DOHH2 (cell line): ENCODE results near the gene PRIM1.

Experiments
- H3F3A ChIP-seq: fragments of 200-600 bp; sonication (generic), shearing (Covaris generic); 2 replicates; pipeline ENCODE4 v1.6.0; 2016; ENCODE audit warnings: antibody characterized with exemption, mild to moderate bottlenecking; ENCODE audit not compliant: control insufficient read depth, insufficient read depth
- H3K27ac ChIP-seq: fragments of 200-600 bp; sonication (generic); 2 replicates; pipeline ENCODE4 v1.5.1; 2014; ENCODE audit warnings: low read depth, mild to moderate bottlenecking, low read length, moderate library complexity
- H3K27me3 ChIP-seq: fragments of 200-600 bp; sonication (generic); 2 replicates; pipeline ENCODE4 v1.6.1; 2014; ENCODE audit warnings: mild to moderate bottlenecking, low read length, mixed read lengths; ENCODE audit not compliant: control insufficient read depth
- H3K36me3 ChIP-seq: fragments of 200-600 bp; sonication (generic); 2 replicates; pipeline ENCODE4 v1.6.1; 2014; ENCODE audit warnings: mild to moderate bottlenecking, low read length, moderate library complexity, mixed read lengths; ENCODE audit not compliant: control insufficient read depth
- H3K4me1 ChIP-seq: fragments of 200-600 bp; sonication (generic); 2 replicates; pipeline ENCODE4 v1.6.1; 2014; ENCODE audit warnings: mild to moderate bottlenecking, low read length, mixed read lengths; ENCODE audit not compliant: control insufficient read depth
- H3K4me2 ChIP-seq: fragments of 200-600 bp; sonication (generic); 2 replicates; pipeline ENCODE4 v1.6.0; 2014; ENCODE audit warnings: mild to moderate bottlenecking, low read length, moderate library complexity
- H3K4me3 ChIP-seq: fragments of 200-600 bp; sonication (generic); 2 replicates; pipeline ENCODE4 v1.5.1; 2014; ENCODE audit warnings: mild to moderate bottlenecking, low read length, mixed read lengths
- H3K79me2 ChIP-seq: fragments of 200-600 bp; sonication (generic); 2 replicates; pipeline ENCODE4 v1.6.1; 2014; ENCODE audit warnings: mild to moderate bottlenecking, low read length, mixed read lengths; ENCODE audit not compliant: control insufficient read depth
- H3K9me2 ChIP-seq: fragments of 200-600 bp; sonication (generic); replicated peaks from 2 replicates; pipeline ENCODE4 v1.6.1; 2014; ENCODE audit warnings: mild to moderate bottlenecking, low read length, mixed read lengths; ENCODE audit not compliant: control insufficient read depth
- H3K9me3 ChIP-seq: fragments of 200-600 bp; sonication (generic); 2 replicates; pipeline ENCODE4 v1.6.1; 2014; ENCODE audit warnings: antibody characterized with exemption, low read length, mixed read lengths; ENCODE audit not compliant: control insufficient read depth, insufficient read depth
- H4K20me1 ChIP-seq: fragments of 200-600 bp; sonication (generic); 2 replicates; pipeline ENCODE4 v1.6.0; 2014; ENCODE audit warnings: low read depth, mild to moderate bottlenecking, antibody characterized with exemption, low read length, moderate library complexity; ENCODE audit not compliant: control insufficient read depth, insufficient read depth
- EZH2phosphoT487 ChIP-seq: fragments of 200-600 bp; sonication (generic); IDR thresholded peaks from 2 replicates; pipeline ENCODE4 v1.6.1; 2017; ENCODE audit warnings: borderline replicate concordance, mild to moderate bottlenecking, antibody characterized with exemption, low read length, moderate library complexity, mixed read lengths
- TF ChIP-seq, protein P1 (sequence below): fragments of 200-600 bp; sonication (generic); IDR thresholded peaks from one replicate; pipeline ENCODE4 v1.5.1; 2014; ENCODE audit warnings: antibody characterized with exemption, mild to moderate bottlenecking, low read depth, low read length; ENCODE audit not compliant: poor library complexity, severe bottlenecking

The PRIM1 gene

DNA sequence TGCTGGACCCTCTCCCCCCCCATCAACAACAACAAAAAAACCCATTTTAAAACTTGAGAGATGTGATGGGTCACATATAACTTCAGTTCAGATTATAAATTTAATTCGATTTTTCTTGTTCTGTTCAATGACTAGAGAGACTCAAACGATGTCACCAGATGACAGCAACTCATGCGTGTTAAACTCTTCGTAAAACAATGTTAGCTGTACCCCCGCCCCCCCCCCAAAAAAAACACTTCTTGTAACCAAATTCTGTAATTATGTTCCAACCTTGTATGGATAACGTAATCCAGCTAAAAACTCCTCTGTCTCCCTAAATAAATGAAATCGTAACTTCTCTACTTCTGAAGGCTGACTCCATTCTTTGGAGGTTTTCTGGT lies 26.4 kb downstream of the PRIM1 start:
- H3K4me2 ChIP-seq: peak overlapping the region; percentile 97
- H4K20me1 ChIP-seq: peaks cover 33% of the 10 kb centered on the region
- TF ChIP-seq, protein P1, sequence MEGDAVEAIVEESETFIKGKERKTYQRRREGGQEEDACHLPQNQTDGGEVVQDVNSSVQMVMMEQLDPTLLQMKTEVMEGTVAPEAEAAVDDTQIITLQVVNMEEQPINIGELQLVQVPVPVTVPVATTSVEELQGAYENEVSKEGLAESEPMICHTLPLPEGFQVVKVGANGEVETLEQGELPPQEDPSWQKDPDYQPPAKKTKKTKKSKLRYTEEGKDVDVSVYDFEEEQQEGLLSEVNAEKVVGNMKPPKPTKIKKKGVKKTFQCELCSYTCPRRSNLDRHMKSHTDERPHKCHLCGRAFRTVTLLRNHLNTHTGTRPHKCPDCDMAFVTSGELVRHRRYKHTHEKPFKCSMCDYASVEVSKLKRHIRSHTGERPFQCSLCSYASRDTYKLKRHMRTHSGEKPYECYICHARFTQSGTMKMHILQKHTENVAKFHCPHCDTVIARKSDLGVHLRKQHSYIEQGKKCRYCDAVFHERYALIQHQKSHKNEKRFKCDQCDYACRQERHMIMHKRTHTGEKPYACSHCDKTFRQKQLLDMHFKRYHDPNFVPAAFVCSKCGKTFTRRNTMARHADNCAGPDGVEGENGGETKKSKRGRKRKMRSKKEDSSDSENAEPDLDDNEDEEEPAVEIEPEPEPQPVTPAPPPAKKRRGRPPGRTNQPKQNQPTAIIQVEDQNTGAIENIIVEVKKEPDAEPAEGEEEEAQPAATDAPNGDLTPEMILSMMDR: no peak
- no peak for TF ChIP-seq EZH2phosphoT487
- H3K36me3 ChIP-seq: peaks cover 62% of the 10 kb centered on the region
- H3K27ac ChIP-seq: peak overlapping the region; percentile 96
- H3K4me3 ChIP-seq: peak overlapping the region; percentile 100
- no peaks in the 10 kb centered on the region for H3K27me3 ChIP-seq
- H3F3A ChIP-seq: peaks cover 39% of the 10 kb centered on the region
- H3K9me3 ChIP-seq: no peaks in the 10 kb centered on the region
- H3K9me2 ChIP-seq: no peaks in the 10 kb centered on the region
- peaks cover 53% of the 10 kb centered on the region for H3K4me1 ChIP-seq
- peaks cover 47% of the 10 kb centered on the region for H3K79me2 ChIP-seq

DNA sequence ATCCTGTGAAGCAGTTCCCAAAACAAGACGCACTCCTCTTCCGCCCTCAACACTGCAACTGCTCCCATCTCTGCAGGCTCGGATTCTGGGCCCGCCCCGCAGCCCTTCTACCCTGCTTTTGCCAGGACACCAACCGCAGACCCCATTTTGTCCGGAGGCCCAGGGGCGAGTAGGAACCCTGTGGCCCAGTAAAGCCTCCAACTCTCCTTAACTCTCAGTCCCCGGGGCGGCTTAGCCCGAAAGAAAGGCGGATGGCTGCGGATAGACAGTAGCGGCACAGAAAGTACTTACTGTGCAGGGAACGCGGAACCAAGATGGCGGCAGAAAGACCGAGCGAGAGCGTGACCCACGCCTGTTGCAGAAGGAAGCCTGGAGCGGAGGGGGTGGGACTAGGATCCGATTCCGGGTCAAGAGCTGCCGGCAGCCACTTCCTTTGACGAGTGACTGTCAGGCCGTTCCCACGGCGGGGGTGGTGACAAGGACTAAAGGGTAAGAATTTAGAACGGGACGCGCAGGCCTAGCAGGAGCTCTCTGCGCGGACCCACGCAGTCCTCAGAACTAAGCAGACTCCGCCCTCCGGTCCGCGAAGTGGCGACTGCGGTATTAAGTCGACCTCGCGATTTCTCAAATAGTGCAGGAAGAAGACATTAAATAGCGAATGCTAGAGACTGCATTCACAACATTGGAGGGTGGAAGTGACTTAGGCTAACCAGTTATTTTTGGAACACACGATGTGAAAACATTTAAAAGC lies 27.0 kb downstream of the PRIM1 start, which contains the start of gene NACA:
TSS of gene NACA (minus strand) at position 328 of the 751 bp plus-strand sequence. CDS start 778 bp downstream, outside the sequence.
- H3K27ac ChIP-seq: peak within 1 kb of the TSS; percentile 96
- TF ChIP-seq, protein P1: no peak
- TF ChIP-seq EZH2phosphoT487: no peak

DNA sequence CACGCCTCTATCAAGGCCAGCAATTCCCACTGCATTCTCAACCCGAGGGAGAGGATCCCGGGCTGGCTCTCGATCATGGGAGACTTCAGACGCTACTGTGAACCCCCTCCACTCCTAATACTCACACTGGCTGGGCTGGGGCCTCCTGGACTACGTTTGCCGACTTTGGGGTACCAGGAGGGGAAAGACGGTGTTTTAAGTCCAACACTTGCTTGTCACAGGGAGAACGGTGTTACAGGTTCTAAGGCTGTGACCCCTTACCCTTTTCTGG lies 27.5 kb downstream of the PRIM1 start:
- H3K9me3 ChIP-seq: no peaks in the 10 kb centered on the region
- TF ChIP-seq EZH2phosphoT487: no peak
- TF ChIP-seq, protein P1: no peak
- peaks cover 64% of the 10 kb centered on the region for H3K4me1 ChIP-seq
- H3K27ac ChIP-seq: peak overlapping the region; percentile 96
- H3K4me3 ChIP-seq: peak overlapping the region; percentile 100
- peaks cover 58% of the 10 kb centered on the region for H3K79me2 ChIP-seq
- peaks cover 68% of the 10 kb centered on the region for H3K36me3 ChIP-seq
- H4K20me1 ChIP-seq: peaks cover 42% of the 10 kb centered on the region
- H3K9me2 ChIP-seq: no peaks in the 10 kb centered on the region
- H3K27me3 ChIP-seq: no peaks in the 10 kb centered on the region
- H3F3A ChIP-seq: peaks cover 46% of the 10 kb centered on the region
- peak overlapping the region; percentile 97 for H3K4me2 ChIP-seq

More for the DNA sequence above, 27.0 kb downstream of the PRIM1 start, which contains the start of gene NACA:
- H3K4me3 ChIP-seq: peak within 1 kb of the TSS; percentile 100
- H3K79me2 ChIP-seq: peaks cover 53% of the 10 kb centered on the region
- peaks cover 43% of the 10 kb centered on the region for H3F3A ChIP-seq
- no peaks in the 10 kb centered on the region for H3K27me3 ChIP-seq
- peaks cover 68% of the 10 kb centered on the region for H3K36me3 ChIP-seq
- peak within 1 kb of the TSS; percentile 97 for H3K4me2 ChIP-seq
- no peaks in the 10 kb centered on the region for H3K9me3 ChIP-seq
- peaks cover 59% of the 10 kb centered on the region for H3K4me1 ChIP-seq
- peaks cover 39% of the 10 kb centered on the region for H4K20me1 ChIP-seq
- no peaks in the 10 kb centered on the region for H3K9me2 ChIP-seq
